Raji (cell line): Measurements from ENCODE around the gene STMN3.

Experiments
- POLR2A ChIP-seq: IDR thresholded peaks from 2 replicates; pipeline ENCODE4 v1.6.1; 2011; ENCODE audit warnings: low read depth, low read length, control low read depth; ENCODE audit not compliant: insufficient read depth

The STMN3 gene

GRCh38 chr20:63625771-63626423 is 27.3 kb downstream of the STMN3 start:
- peak; percentile 66 for TF ChIP-seq POLR2A

DNA sequence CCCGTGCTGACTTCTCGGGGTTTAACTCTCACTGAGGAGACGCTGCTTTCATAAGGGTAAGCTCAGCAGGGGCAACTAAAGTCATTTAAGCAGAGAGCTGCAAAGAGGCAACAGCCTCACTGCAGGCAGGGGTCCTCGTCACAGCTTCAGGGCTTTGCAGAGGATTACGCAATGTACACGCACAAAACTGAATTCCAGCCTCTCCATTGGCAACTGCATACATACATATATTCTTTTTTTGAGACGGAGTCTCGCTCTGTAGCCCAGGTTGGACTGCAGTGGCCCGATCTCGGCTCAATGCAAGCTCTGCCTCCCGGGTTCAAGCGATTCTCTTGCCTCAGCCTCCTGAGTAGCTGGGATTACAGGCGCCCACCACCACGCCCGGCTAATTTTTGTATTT is 28.7 kb downstream of the STMN3 start:
- no peak for TF ChIP-seq POLR2A

GRCh38 chr20:63622732-63623131 is 30.5 kb downstream of the STMN3 start:
- TF ChIP-seq POLR2A: no peak

- no peak for TF ChIP-seq POLR2A
Measured at GRCh38 chr20:63622096-63622495, 31.1 kb downstream of the STMN3 start.

GRCh38 chr20:63620991-63621390 is 32.2 kb downstream of the STMN3 start:
- no peak for TF ChIP-seq POLR2A

DNA sequence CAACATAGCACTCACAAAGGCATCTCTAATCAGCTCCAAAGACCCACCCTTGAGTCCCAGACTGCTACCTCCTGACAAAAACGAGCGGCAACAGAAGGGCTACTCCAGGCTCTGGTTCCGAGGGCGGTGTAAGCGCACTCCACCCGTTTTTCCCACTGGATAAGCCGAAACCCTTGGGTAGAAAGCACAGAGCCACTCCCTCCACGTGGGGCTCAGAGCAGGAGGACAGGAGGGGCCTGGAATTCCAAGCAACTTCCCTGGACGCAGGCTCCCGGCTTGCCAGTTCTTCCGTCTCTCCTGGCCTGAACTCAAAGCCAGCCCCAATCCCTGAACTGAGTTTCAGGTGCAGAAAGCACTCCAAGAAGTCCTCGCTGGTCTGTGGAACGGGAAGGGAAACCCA is 33.7 kb downstream of the STMN3 start:
- TF ChIP-seq POLR2A: no peak

DNA sequence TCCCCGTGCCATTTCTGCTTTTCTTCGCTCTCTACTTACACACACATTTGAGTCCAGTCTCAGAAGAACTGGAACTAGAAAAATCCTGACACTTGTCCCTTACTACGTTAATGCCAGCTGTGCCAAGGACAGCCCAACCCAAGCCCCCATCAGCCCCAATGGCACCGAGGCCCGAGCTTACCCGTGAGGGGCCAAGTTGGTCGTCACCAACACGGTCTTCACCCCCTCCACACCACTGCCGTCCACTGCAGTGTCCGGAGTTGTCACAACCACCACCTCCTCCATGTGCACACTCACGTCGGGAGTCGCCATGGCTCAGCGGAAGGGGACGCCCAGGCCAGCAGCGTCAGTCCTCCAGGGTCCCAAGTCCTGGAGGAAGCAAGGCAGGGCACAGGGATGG is 34.1 kb downstream of the STMN3 start:
- no peak for TF ChIP-seq POLR2A

GRCh38 chr20:63618291-63618980 is 34.8 kb downstream of the STMN3 start:
- no peak for TF ChIP-seq POLR2A

DNA sequence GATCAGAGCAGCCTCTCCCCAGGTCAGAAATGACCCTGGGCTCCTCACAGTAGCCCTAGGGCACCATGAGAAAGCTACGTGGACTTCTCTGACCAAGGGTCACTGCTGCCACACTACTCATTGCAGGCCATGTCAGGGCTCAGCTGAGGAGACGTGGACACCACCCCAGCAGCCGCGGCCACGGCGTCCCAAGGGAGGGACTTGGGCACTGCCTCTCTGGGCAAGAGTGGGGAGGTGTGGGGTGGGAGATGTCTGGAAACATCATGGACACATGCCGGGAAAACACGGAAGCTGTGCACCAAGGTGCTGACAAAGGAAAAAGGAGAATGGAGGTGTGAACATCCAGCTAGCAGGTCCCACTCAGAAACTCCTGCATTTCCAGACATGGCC is 35.4 kb downstream of the STMN3 start:
- no peak for TF ChIP-seq POLR2A

GRCh38 chr20:63617092-63617875 is 35.9 kb downstream of the STMN3 start:
- TF ChIP-seq POLR2A: no peak

DNA sequence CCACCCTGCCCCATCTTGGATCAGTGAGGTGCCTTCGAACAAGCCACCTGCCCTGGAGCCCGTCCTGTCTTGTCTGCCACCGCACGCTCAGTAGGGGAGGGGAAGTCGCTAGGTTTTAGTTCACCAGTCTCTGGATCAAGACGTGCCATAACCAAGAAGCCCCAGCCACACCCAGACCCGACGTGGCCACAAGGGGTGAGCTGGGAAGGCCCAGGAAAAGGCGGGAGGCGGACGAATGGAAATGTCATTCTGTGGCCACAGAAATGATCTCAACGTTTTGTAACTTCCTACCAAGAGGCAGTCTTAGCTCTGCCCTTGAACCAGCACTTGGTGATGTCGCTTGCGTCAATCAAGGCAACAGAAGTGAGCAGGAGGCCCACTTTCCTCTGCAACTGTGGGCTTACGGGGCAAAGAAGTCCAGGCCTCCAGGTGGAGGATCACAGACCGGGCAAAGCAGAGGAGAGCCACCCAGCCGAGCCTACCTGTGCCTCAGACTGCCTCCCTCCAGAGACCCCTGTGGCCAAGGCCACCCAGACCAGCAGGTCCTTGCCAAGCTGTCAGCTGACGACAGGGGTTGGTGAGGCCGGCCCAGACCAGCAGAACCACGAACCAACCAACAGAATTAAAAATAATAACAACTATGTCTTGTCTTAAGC is 40.8 kb downstream of the STMN3 start:
- no peak for TF ChIP-seq POLR2A

DNA sequence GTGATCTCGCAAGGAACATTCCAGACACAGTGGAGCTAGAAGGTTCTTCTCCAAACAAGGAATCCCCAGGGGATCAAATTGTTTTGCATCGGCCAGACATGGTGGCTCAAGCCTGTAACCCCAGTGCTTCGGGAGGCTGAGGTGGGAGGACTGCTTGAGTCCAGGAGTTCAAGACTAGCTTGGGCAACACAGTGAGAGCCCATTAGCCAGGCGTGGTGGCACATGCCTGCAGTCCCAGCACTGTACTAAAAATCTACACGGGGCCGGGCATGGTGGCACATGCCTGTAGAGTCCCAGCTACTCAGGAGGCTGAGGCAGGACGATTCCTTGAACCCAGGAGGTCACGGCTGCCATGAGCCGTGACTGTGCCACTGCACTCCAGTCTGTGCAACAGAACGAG is 41.6 kb downstream of the STMN3 start:
- TF ChIP-seq POLR2A: no peak

DNA sequence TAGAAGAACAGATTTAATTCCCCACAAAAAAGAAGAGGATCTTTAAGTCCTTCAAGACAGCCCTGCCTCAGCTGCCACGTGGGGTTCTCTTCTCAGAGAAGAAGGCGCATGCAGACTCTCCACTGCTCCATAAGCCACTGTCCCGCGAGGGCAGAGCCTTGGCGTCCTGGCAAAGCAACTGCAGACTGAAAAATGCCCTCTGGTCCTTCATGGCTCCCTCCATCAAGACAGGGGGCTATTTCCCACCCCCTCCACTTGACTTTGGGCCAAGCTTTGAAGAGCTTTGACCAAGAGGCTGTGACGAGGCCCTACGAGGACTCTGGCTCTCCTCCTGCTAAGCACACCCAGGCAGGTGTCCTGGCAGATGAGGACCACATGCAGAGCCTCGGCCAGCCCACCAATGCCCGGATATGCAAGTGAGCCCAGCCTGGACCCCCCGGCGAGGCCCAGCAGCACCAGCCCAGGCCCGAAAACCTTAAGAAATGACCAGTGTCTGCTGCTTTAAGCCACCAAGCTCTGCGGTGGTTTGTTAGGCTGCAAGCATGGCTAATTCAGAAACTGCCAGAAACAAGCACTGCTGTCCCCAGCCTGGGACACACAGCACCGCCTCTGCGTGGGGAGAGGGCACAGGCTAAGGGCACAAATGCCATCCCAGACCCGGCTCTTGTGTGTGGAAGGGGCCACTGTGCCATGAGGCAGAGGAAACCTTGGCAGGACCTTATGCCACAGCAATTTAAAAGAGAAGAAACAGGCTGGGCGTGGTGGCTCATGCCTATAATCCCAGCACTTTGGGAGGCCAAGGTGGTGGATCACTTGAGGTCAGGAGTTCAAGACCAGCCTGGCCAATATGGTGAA is 42.4 kb downstream of the STMN3 start:
- TF ChIP-seq POLR2A: no peak

GRCh38 chr20:63606686-63607085 is 46.5 kb downstream of the STMN3 start:
- no peak for TF ChIP-seq POLR2A

DNA sequence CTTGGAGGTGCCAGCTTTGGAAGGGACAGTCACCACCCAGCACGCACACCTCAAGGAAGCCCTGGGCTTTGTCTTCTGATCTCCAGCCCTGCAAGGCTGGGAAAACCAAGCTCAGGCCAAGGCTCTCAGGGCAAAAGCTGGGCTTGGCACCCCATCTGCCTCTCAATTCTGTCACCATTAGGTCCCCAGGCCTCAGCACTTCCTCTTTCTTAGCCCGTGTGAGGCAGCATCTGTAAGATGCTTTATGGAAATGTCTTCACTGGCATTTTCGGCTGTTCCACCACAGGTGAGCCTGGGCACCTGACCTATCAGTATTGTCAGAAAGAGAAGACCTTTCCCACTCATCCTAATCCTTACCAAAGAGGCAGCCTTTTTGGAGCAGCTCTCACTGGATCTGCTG is 50.9 kb downstream of the STMN3 start:
- TF ChIP-seq POLR2A: no peak
